Measurements from ENCODE around the gene PCP4. TPM values are rescaled to one million over a fixed set of nuclear protein-coding genes. Genes with fewer than 3 reads are reported as not detected.

PCP4 gene
- total RNA-seq, 1 experiment from 2014 or later = 4.7 TPM

DNA sequence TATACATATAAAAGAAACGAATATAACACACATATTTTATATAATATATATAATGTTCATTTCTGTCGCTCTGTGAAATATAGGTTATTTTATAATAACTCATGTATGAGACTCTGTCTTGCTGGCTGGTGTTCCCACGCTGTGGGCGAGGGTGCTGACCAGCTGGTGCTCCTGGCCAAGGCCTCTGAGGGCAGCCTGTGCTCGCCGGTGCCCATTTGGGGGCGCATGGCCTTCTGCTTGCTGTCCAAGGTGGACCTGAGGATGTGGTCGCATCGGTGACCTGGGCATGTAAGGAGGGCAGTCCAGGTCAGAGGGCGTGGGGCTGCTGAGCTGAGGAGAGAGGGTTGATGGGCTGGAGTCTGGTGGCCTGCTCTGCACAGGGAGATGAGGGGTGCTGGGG lies 1.1 kb upstream of the PCP4 start:
- no peaks in the 10 kb centered on the region for H3K27me3 ChIP-seq (replicated peaks; ENCODE audit: control insufficient read depth, insufficient read depth, low read length)
- intact Hi-C loops (cut with micrococcal nuclease; ENCODE audit: unreplicated experiment) = no loop called here
- no peak overlapping the region for H3K27ac Mint-ChIP-seq (ENCODE audit: unreplicated experiment)
- no peaks in the 10 kb centered on the region for H3K9me3 ChIP-seq
- CTCF ChIA-PET = no interaction called here
- no peaks in the 10 kb centered on the region for H3K9me3 Mint-ChIP-seq (ENCODE audit: unreplicated experiment)
- no peaks in the 10 kb centered on the region for H3K4me1 ChIP-seq
- no peaks in the 10 kb centered on the region for H3K36me3 Mint-ChIP-seq (ENCODE audit: insufficient read depth, unreplicated experiment)
- peaks cover 8% of the 10 kb centered on the region for H3K27me3 Mint-ChIP-seq (ENCODE audit: insufficient read depth, unreplicated experiment)
- DNase-seq = no peak
- TF ChIP-seq, protein P1, sequence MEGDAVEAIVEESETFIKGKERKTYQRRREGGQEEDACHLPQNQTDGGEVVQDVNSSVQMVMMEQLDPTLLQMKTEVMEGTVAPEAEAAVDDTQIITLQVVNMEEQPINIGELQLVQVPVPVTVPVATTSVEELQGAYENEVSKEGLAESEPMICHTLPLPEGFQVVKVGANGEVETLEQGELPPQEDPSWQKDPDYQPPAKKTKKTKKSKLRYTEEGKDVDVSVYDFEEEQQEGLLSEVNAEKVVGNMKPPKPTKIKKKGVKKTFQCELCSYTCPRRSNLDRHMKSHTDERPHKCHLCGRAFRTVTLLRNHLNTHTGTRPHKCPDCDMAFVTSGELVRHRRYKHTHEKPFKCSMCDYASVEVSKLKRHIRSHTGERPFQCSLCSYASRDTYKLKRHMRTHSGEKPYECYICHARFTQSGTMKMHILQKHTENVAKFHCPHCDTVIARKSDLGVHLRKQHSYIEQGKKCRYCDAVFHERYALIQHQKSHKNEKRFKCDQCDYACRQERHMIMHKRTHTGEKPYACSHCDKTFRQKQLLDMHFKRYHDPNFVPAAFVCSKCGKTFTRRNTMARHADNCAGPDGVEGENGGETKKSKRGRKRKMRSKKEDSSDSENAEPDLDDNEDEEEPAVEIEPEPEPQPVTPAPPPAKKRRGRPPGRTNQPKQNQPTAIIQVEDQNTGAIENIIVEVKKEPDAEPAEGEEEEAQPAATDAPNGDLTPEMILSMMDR (IDR thresholded peaks at IDR 0.05; ENCODE audit: insufficient read depth in 1 of 2, low read depth in 1 of 2, low read length in 1 of 2, severe bottlenecking in 1 of 2, unreplicated experiment in 1 of 2) = no peak
- peaks cover 7% of the 10 kb centered on the region for H3K4me1 Mint-ChIP-seq (ENCODE audit: low read depth, unreplicated experiment)
- H3K36me3 ChIP-seq (ENCODE audit: control insufficient read depth, insufficient read depth, low read length) = no peaks in the 10 kb centered on the region
- no TSS peak for BruUV-seq (replicated peaks)
- no peak overlapping the region for H3K4me3 Mint-ChIP-seq (ENCODE audit: unreplicated experiment)
- no peak overlapping the region for H3K4me3 ChIP-seq (ENCODE audit: low read depth, low read length)
- POLR2A ChIA-PET = no interaction called here

DNA sequence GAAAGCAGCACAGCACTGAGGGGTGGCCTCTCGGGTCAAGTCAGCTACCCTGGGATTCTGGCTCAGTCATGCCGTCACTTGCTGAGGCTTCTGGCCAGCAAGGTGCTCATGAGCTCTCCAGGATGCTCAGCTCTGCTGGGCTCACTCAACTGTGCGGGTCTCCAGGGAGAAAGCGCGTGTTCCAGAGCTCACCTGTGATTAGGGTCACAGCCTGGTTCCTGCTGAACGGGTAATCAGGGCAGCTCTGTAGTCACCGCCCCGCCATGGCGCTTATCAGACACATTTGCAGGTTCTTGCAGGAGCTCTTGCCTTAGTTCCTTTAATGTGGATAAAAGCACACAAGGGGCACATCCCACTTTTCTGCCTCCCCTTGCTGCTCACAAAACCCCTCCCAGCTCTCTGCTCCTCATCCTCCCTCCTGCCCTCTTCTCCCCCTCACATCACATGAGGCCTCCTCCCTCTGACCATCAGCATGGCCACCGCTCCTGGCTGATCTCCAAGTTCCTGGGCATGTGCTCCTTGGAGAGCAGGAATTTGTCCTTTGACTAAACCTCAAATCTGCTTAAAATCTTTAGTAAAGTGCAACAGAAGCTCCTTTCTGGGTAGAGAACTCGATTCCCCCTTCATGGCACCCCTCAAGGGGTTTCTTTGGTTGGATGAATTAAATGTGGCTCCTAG lies 2.0 kb downstream of the PCP4 start:
- H3K27me3 Mint-ChIP-seq (ENCODE audit: insufficient read depth, unreplicated experiment) = peaks cover 5% of the 10 kb centered on the region
- CTCF ChIA-PET = interaction anchor here (1.0 kb wide), 1 partner anchor 251 kb away, joined by 4 read pairs; no protein-coding TSS in a partner anchor
- H3K4me3 Mint-ChIP-seq (ENCODE audit: unreplicated experiment) = no peak overlapping the region
- POLR2A ChIA-PET = no interaction called here
- H3K36me3 Mint-ChIP-seq (ENCODE audit: insufficient read depth, unreplicated experiment) = no peaks in the 10 kb centered on the region
- peaks cover 7% of the 10 kb centered on the region for H3K4me1 Mint-ChIP-seq (ENCODE audit: low read depth, unreplicated experiment)
- TF ChIP-seq, protein P1 (IDR thresholded peaks at IDR 0.05; ENCODE audit: insufficient read depth in 1 of 2, low read depth in 1 of 2, low read length in 1 of 2, severe bottlenecking in 1 of 2, unreplicated experiment in 1 of 2) = no peak
- no TSS peak for BruUV-seq (replicated peaks)
- Histone ChIP-seq H3K4me3 (ENCODE audit: low read depth, low read length) (no peak overlapping the region), H3K4me1 (no peaks in the 10 kb centered on the region), H3K27me3 (replicated peaks; ENCODE audit: control insufficient read depth, insufficient read depth, low read length) (no peaks in the 10 kb centered on the region), H3K9me3 (no peaks in the 10 kb centered on the region), H3K36me3 (ENCODE audit: control insufficient read depth, insufficient read depth, low read length) (no peaks in the 10 kb centered on the region)
- no peak for DNase-seq
- H3K9me3 Mint-ChIP-seq (ENCODE audit: unreplicated experiment) = no peaks in the 10 kb centered on the region
- no peak overlapping the region for H3K27ac Mint-ChIP-seq (ENCODE audit: unreplicated experiment)
- intact Hi-C loops (cut with micrococcal nuclease; ENCODE audit: unreplicated experiment) = no loop called here

DNA sequence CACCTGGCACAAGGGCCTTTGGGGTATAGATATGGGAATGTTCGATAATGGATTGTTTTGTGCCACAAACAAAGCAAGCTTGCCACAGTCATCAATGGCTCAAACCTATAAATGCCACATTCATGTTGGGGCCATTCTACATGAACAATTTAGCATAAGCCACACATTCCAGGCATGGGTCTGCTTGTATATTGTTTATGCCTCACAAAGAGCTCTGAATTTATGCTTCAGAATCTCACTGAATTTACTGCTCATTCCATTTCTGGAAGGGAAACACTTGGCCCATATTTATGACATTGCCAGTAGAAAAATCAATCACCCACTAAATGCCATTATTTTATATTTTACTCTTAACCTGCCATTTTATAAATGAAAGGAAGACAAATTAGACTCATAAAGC lies 6.4 kb downstream of the PCP4 start:
- CTCF ChIA-PET = no interaction called here
- TF ChIP-seq, protein P1 (IDR thresholded peaks at IDR 0.05; ENCODE audit: insufficient read depth in 1 of 2, low read depth in 1 of 2, low read length in 1 of 2, severe bottlenecking in 1 of 2, unreplicated experiment in 1 of 2) = no peak

More for the DNA sequence above, 6.4 kb downstream of the PCP4 start:
- intact Hi-C loops (cut with micrococcal nuclease; ENCODE audit: unreplicated experiment) = no loop called here
- Histone ChIP-seq H3K4me3 (ENCODE audit: low read depth, low read length) (no peak overlapping the region), H3K9me3 (peaks cover 4% of the 10 kb centered on the region; the same call in 1 of the 2 replicates), H3K36me3 (ENCODE audit: control insufficient read depth, insufficient read depth, low read length) (no peaks in the 10 kb centered on the region), H3K27me3 (replicated peaks; ENCODE audit: control insufficient read depth, insufficient read depth, low read length) (no peaks in the 10 kb centered on the region), H3K4me1 (no peaks in the 10 kb centered on the region)
- Mint-ChIP-seq H3K36me3 (ENCODE audit: insufficient read depth, unreplicated experiment) (no peaks in the 10 kb centered on the region), H3K27ac (ENCODE audit: unreplicated experiment) (no peak overlapping the region), H3K27me3 (ENCODE audit: insufficient read depth, unreplicated experiment) (peaks cover under 1% of the 10 kb centered on the region), H3K4me1 (ENCODE audit: low read depth, unreplicated experiment) (no peaks in the 10 kb centered on the region), H3K9me3 (ENCODE audit: unreplicated experiment) (no peaks in the 10 kb centered on the region), H3K4me3 (ENCODE audit: unreplicated experiment) (no peak overlapping the region)
- POLR2A ChIA-PET = no interaction called here
- no peak for DNase-seq
- no TSS peak for BruUV-seq (replicated peaks)

Measured in Caco-2 (cell line).